HG02885 (cell line): ENCODE data around the gene GNAI2.
"Not testable (repeated sequence)": the region's sequence is repeated elsewhere in the genome, so short reads cannot be mapped to it uniquely, and the experiment has no call there.

Experiments used
- ATAC-seq: cut with Tn5 transposase; IDR thresholded peaks from one replicate; pipeline ENCODE4 v1.9.1; 2021; ENCODE audit warnings: mild to moderate bottlenecking; ENCODE audit not compliant: unreplicated experiment, poor library complexity

Gene GNAI2

GRCh38 chr3:50203809-50204803, 31.9 kb upstream of the GNAI2 start:
- no peak for ATAC-seq

GRCh38 chr3:50204804-50205412, 31.1 kb upstream of the GNAI2 start, which contains the start of gene SLC38A3:
Gene SLC38A3 (plus strand): TSS chr3:50205271. CDS start chr3:50214200, 8,929 bp downstream.
- ATAC-seq: no peak

- no peak for ATAC-seq
Measured at GRCh38 chr3:50205413-50206276, 30.4 kb upstream of the GNAI2 start.

- ATAC-seq: no peak
Measured at GRCh38 chr3:50207359-50208042, 28.5 kb upstream of the GNAI2 start.

- ATAC-seq: no peak
Measured at GRCh38 chr3:50208677-50209344, 27.2 kb upstream of the GNAI2 start.

GRCh38 chr3:50210176-50210509, 25.9 kb upstream of the GNAI2 start:
- no peak for ATAC-seq

- ATAC-seq: no peak
Measured at GRCh38 chr3:50210510-50211367, 25.3 kb upstream of the GNAI2 start.

- not testable (repeated sequence) for ATAC-seq
Measured at GRCh38 chr3:50211368-50211717, 24.7 kb upstream of the GNAI2 start.

GRCh38 chr3:50211930-50212329, 24.1 kb upstream of the GNAI2 start:
- ATAC-seq: no peak

- no peak for ATAC-seq
Measured at GRCh38 chr3:50212502-50212901, 23.5 kb upstream of the GNAI2 start.

GRCh38 chr3:50212971-50213370, 23.0 kb upstream of the GNAI2 start:
- no peak for ATAC-seq

GRCh38 chr3:50213373-50213772, 22.6 kb upstream of the GNAI2 start:
- ATAC-seq: no peak

- no peak for ATAC-seq
Measured at GRCh38 chr3:50214824-50215223, 21.2 kb upstream of the GNAI2 start.

- no peak for ATAC-seq
Measured at GRCh38 chr3:50215529-50215928, 20.5 kb upstream of the GNAI2 start.

GRCh38 chr3:50217681-50218080, 18.3 kb upstream of the GNAI2 start:
- no peak for ATAC-seq

GRCh38 chr3:50218448-50218847, 17.6 kb upstream of the GNAI2 start:
- no peak for ATAC-seq

GRCh38 chr3:50219285-50219684, 16.7 kb upstream of the GNAI2 start:
- no peak for ATAC-seq

GRCh38 chr3:50220109-50220508, 15.9 kb upstream of the GNAI2 start:
- ATAC-seq: no peak

GRCh38 chr3:50221051-50221410, 15.0 kb upstream of the GNAI2 start:
- ATAC-seq: no peak
